SH-SY5Y (cell line): ENCODE measurements around the gene TMEM271.

ENCODE experiments used
- GATA2 ChIP-seq: IDR thresholded peaks from 2 replicates; pipeline ENCODE4 v1.6.1; 2011; ENCODE audit warnings: mild to moderate bottlenecking, low read depth, low read length
- GATA3 ChIP-seq: IDR thresholded peaks from 2 replicates; pipeline ENCODE4 v1.6.1; 2011; ENCODE audit warnings: low read depth, mild to moderate bottlenecking, low read length, moderate library complexity

- TF ChIP-seq GATA3 (no peak), GATA2 (no peak)
Measured at GRCh38 chr4:544386-545105, 31.5 kb downstream of the TMEM271 start.
